SK-N-SH treated with all-trans-retinoic acid at 6 μM for 48 hours (cell line): ENCODE results near the gene MUSTN1.

Experiments
- GLIS3 ChIP-seq: fragments of 250-450 bp; sonication (Bioruptor Pico); IDR thresholded peaks from 2 replicates; pipeline ENCODE4 v1.5.0; 2020; ENCODE audit warnings: mild to moderate bottlenecking, moderate library complexity
- OSR1 ChIP-seq: fragments of 250-450 bp; sonication (Bioruptor Pico); IDR thresholded peaks from 2 replicates; pipeline ENCODE4 v1.8.0; 2022; ENCODE audit warnings: moderate library complexity, mild to moderate bottlenecking, inconsistent platforms
- PPARA ChIP-seq: fragments of 250-450 bp; sonication (Bioruptor Pico); IDR thresholded peaks from 2 replicates; pipeline ENCODE4 v1.5.0; 2020; ENCODE audit warnings: mild to moderate bottlenecking, borderline replicate concordance
- ZFP30 ChIP-seq: fragments of 450-650 bp; formaldehyde crosslinking; IDR thresholded peaks from 2 replicates; pipeline ENCODE4 v1.5.0; 2022; ENCODE audit warnings: mild to moderate bottlenecking, moderate library complexity
- TF ChIP-seq, protein P1 (sequence below): fragments of 250-450 bp; sonication (Bioruptor Pico); IDR thresholded peaks from 2 replicates; pipeline ENCODE4 v1.5.1; 2021; ENCODE audit warnings: mild to moderate bottlenecking, moderate library complexity
- TF ChIP-seq, protein P2 (sequence below): fragments of 250-450 bp; sonication (Bioruptor Pico); IDR thresholded peaks from 2 replicates; pipeline ENCODE4 v1.8.0; 2020; ENCODE audit warnings: mild to moderate bottlenecking, moderate library complexity, borderline replicate concordance
- TF ChIP-seq, protein P3 (sequence below): fragments of 250-450 bp; sonication (Bioruptor Pico); IDR thresholded peaks from 2 replicates; pipeline ENCODE4 v1.5.0; 2020; ENCODE audit warnings: mild to moderate bottlenecking, moderate library complexity

DNA sequence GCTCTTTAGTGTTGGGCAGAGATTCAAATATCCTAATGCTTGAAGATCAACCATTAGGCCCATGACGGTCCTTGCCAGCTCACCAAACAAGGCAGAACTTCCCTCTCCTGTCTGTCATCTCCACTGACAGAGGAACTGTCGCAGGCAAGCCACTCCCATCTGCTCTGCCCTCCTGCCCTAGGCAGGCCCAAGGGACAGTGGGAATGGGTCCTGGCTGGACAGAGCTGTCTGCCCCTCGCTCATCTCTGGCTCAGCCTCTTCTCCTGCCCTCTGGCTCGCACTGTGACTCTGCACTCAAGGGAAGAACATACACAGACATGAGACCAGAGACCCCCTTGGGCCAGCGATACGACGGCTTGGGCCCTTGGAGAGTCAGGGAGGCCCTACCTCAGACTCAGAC, 7.6 kb upstream of the MUSTN1 start:
- TF ChIP-seq OSR1 = no peak
- no peak for TF ChIP-seq GLIS3 (CRISPR knock-in tag)
- no peak for TF ChIP-seq PPARA (CRISPR knock-in tag)
- TF ChIP-seq, protein P1, sequence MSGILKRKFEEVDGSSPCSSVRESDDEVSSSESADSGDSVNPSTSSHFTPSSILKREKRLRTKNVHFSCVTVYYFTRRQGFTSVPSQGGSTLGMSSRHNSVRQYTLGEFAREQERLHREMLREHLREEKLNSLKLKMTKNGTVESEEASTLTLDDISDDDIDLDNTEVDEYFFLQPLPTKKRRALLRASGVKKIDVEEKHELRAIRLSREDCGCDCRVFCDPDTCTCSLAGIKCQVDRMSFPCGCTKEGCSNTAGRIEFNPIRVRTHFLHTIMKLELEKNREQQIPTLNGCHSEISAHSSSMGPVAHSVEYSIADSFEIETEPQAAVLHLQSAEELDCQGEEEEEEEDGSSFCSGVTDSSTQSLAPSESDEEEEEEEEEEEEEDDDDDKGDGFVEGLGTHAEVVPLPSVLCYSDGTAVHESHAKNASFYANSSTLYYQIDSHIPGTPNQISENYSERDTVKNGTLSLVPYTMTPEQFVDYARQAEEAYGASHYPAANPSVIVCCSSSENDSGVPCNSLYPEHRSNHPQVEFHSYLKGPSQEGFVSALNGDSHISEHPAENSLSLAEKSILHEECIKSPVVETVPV (CRISPR knock-in tag) = no peak
- no peak for TF ChIP-seq ZFP30 (CRISPR knock-in tag)
- TF ChIP-seq, protein P2, sequence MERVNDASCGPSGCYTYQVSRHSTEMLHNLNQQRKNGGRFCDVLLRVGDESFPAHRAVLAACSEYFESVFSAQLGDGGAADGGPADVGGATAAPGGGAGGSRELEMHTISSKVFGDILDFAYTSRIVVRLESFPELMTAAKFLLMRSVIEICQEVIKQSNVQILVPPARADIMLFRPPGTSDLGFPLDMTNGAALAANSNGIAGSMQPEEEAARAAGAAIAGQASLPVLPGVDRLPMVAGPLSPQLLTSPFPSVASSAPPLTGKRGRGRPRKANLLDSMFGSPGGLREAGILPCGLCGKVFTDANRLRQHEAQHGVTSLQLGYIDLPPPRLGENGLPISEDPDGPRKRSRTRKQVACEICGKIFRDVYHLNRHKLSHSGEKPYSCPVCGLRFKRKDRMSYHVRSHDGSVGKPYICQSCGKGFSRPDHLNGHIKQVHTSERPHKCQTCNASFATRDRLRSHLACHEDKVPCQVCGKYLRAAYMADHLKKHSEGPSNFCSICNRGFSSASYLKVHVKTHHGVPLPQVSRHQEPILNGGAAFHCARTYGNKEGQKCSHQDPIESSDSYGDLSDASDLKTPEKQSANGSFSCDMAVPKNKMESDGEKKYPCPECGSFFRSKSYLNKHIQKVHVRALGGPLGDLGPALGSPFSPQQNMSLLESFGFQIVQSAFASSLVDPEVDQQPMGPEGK (CRISPR knock-in tag) = no peak
- TF ChIP-seq, protein P3, sequence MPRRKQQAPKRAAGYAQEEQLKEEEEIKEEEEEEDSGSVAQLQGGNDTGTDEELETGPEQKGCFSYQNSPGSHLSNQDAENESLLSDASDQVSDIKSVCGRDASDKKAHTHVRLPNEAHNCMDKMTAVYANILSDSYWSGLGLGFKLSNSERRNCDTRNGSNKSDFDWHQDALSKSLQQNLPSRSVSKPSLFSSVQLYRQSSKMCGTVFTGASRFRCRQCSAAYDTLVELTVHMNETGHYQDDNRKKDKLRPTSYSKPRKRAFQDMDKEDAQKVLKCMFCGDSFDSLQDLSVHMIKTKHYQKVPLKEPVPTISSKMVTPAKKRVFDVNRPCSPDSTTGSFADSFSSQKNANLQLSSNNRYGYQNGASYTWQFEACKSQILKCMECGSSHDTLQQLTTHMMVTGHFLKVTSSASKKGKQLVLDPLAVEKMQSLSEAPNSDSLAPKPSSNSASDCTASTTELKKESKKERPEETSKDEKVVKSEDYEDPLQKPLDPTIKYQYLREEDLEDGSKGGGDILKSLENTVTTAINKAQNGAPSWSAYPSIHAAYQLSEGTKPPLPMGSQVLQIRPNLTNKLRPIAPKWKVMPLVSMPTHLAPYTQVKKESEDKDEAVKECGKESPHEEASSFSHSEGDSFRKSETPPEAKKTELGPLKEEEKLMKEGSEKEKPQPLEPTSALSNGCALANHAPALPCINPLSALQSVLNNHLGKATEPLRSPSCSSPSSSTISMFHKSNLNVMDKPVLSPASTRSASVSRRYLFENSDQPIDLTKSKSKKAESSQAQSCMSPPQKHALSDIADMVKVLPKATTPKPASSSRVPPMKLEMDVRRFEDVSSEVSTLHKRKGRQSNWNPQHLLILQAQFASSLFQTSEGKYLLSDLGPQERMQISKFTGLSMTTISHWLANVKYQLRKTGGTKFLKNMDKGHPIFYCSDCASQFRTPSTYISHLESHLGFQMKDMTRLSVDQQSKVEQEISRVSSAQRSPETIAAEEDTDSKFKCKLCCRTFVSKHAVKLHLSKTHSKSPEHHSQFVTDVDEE (CRISPR knock-in tag) = no peak
